ENCODE data around the gene WDR45B. TPM values are rescaled to one million over a fixed set of nuclear protein-coding genes. Genes with fewer than 3 reads are reported as not detected.
"Not testable (repeated sequence)": the region's sequence is repeated elsewhere in the genome, so short reads cannot be mapped to it uniquely, and the experiment has no call there.

Gene WDR45B
- total RNA-seq, 3 donors from 2014 or later, result 74.2 to 118 (median 83.9) TPM

GRCh38 chr17:82658331-82658730 is 10.1 kb upstream of the WDR45B start:
- DNase-seq (ENCODE audit: low spot score in 2 of 2), result no peak
- H3K27ac ChIP-seq, result no peak overlapping the region
- no peaks in the 10 kb centered on the region for H3K36me3 ChIP-seq
- peaks cover 0 to 3% of the 10 kb centered on the region in 2 donors for H3K4me1 ChIP-seq
- no peaks in the 10 kb centered on the region for H3K27me3 ChIP-seq
- no peak overlapping the region for H3K4me3 ChIP-seq
- TF ChIP-seq POLR2AphosphoS5 (IDR thresholded peaks at IDR 0.05), result no peak
- TF ChIP-seq POLR2A (IDR thresholded peaks at IDR 0.05), result no peak
- no peak for TF ChIP-seq CTCF (IDR thresholded peaks at IDR 0.05)
- intact Hi-C loops (cut with DNase I; ENCODE audit: low total_unique reads), result no loop called here
- H3K9me3 ChIP-seq, result no peaks in the 10 kb centered on the region

- H3K4me1 ChIP-seq, result peaks cover 0 to 3% of the 10 kb centered on the region in 2 donors
- H3K4me3 ChIP-seq, result no peak overlapping the region
- H3K36me3 ChIP-seq, result no peaks in the 10 kb centered on the region
- no peaks in the 10 kb centered on the region for H3K27me3 ChIP-seq
- no peak for DNase-seq (ENCODE audit: low spot score in 2 of 2)
- no peak overlapping the region for H3K27ac ChIP-seq
- H3K9me3 ChIP-seq, result no peaks in the 10 kb centered on the region
- TF ChIP-seq POLR2A (IDR thresholded peaks at IDR 0.05) (no peak), POLR2AphosphoS5 (IDR thresholded peaks at IDR 0.05) (no peak), CTCF (IDR thresholded peaks at IDR 0.05) (no peak)
- intact Hi-C loops (cut with DNase I; ENCODE audit: low total_unique reads), result no loop called here
Measured at GRCh38 chr17:82657926-82658325, 9.7 kb upstream of the WDR45B start.

- Histone ChIP-seq H3K27ac (peak overlapping the region in 1 of 2 donors; percentile 82), H3K9me3 (no peaks in the 10 kb centered on the region), H3K36me3 (no peaks in the 10 kb centered on the region), H3K4me1 (peaks cover 0 to 3% of the 10 kb centered on the region in 2 donors), H3K4me3 (no peak overlapping the region), H3K27me3 (no peaks in the 10 kb centered on the region)
- intact Hi-C loops (cut with DNase I; ENCODE audit: low total_unique reads), result no loop called here
- no peak for DNase-seq (ENCODE audit: low spot score in 2 of 2)
- no peak for TF ChIP-seq POLR2A (IDR thresholded peaks at IDR 0.05)
- no peak for TF ChIP-seq CTCF (IDR thresholded peaks at IDR 0.05)
- no peak for TF ChIP-seq POLR2AphosphoS5 (IDR thresholded peaks at IDR 0.05)
Measured at GRCh38 chr17:82656266-82656665, 8.0 kb upstream of the WDR45B start.

DNA sequence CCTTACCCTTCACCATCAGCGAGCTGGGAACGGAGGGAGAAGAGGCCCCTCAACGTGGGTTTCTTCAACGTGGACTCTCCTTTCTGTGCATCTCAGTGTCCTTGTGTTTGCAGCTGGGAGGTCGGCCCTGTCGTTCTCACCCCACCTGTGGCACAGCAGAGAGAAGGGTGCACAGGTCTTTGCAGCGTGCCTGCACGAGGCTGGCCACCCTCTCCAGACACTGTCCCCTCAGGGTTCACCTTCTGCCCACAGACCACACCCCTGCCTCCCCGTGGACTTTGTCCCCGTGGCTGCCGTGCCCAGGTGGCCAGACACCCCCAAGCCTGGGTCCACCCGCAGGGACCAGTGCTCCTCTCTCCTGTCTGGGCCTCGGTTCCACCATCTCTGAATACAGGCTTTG is 7.3 kb upstream of the WDR45B start:
- H3K36me3 ChIP-seq, result no peaks in the 10 kb centered on the region
- peak overlapping the region in 2 of 3 donors; percentile 2 to 7 for H3K4me3 ChIP-seq
- intact Hi-C loops (cut with DNase I; ENCODE audit: low total_unique reads), result no loop called here
- peak overlapping the region; percentile 82 to 88 for H3K27ac ChIP-seq
- no peaks in the 10 kb centered on the region for H3K9me3 ChIP-seq
- no peaks in the 10 kb centered on the region for H3K27me3 ChIP-seq
- DNase-seq (ENCODE audit: low spot score in 2 of 2), result no peak
- H3K4me1 ChIP-seq, result peaks cover 0 to 3% of the 10 kb centered on the region in 2 donors
- TF ChIP-seq POLR2A (IDR thresholded peaks at IDR 0.05), result no peak

GRCh38 chr17:82655038-82655479 is 6.8 kb upstream of the WDR45B start:
- H3K4me1 ChIP-seq, result peaks cover 0 to 3% of the 10 kb centered on the region in 2 donors
- no peaks in the 10 kb centered on the region for H3K36me3 ChIP-seq
- H3K27ac ChIP-seq, result peak overlapping the region; percentile 82 to 88
- H3K4me3 ChIP-seq, result peak overlapping the region in 2 of 3 donors; percentile 2 to 7
- peak in 1 of 2 donors; percentile 60 for DNase-seq (ENCODE audit: low spot score in 2 of 2)
- TF ChIP-seq CTCF (IDR thresholded peaks at IDR 0.05) (no peak), POLR2AphosphoS5 (IDR thresholded peaks at IDR 0.05) (peak in 1 of 3 donors; percentile 26), POLR2A (IDR thresholded peaks at IDR 0.05) (no peak)
- intact Hi-C loops (cut with DNase I; ENCODE audit: low total_unique reads), result no loop called here
- H3K27me3 ChIP-seq, result no peaks in the 10 kb centered on the region
- H3K9me3 ChIP-seq, result no peaks in the 10 kb centered on the region

DNA sequence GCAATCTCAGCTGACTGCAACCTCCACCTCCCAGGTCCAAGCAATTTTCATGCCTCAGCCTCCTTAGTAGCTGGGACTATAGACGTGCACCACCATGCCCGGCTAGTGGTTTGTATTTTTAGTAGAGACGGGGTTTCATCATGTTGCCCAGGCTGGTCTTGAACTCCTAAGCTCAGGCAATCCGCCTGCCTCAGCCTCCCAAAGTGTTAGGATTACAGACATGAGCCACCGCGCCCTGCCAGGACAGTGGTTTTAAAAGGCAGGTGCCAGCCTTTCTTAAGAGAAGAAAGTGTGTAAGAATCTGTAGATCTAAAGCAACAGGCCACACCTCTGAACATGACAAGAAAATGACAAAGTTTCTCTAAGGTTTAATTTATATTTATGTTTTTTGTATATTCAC is 6.4 kb upstream of the WDR45B start:
- intact Hi-C loops (cut with DNase I; ENCODE audit: low total_unique reads); DNase-seq (ENCODE audit: low spot score in 2 of 2); H3K4me1 ChIP-seq; H3K27me3 ChIP-seq; H3K36me3 ChIP-seq; H3K9me3 ChIP-seq: not testable (repeated sequence)
- Histone ChIP-seq H3K4me3 (peak overlapping the region in 2 of 3 donors; percentile 2 to 7), H3K27ac (peak overlapping the region; percentile 82 to 88)

Data from breast epithelium (tissue), 4 donors.